K562 treated with DMSO at 1 percent for 24 hours (cell line): ENCODE results near the gene KCNG1. TPM values are rescaled to one million over a fixed set of nuclear protein-coding genes. Genes with fewer than 3 reads are reported as not detected.

ENCODE experiments used
- total RNA-seq: library from RNA; unstranded; fragments of 300-600 nt; gene quantifications from 2 replicates; pipeline ENCODE4 v1.2.3, GENCODE V29; 2022; ENCODE audit warnings: low read depth; ENCODE audit not compliant: insufficient read depth

KCNG1 gene
- 24.1 and 28.8 TPM in 2 replicates for total RNA-seq

DNA sequence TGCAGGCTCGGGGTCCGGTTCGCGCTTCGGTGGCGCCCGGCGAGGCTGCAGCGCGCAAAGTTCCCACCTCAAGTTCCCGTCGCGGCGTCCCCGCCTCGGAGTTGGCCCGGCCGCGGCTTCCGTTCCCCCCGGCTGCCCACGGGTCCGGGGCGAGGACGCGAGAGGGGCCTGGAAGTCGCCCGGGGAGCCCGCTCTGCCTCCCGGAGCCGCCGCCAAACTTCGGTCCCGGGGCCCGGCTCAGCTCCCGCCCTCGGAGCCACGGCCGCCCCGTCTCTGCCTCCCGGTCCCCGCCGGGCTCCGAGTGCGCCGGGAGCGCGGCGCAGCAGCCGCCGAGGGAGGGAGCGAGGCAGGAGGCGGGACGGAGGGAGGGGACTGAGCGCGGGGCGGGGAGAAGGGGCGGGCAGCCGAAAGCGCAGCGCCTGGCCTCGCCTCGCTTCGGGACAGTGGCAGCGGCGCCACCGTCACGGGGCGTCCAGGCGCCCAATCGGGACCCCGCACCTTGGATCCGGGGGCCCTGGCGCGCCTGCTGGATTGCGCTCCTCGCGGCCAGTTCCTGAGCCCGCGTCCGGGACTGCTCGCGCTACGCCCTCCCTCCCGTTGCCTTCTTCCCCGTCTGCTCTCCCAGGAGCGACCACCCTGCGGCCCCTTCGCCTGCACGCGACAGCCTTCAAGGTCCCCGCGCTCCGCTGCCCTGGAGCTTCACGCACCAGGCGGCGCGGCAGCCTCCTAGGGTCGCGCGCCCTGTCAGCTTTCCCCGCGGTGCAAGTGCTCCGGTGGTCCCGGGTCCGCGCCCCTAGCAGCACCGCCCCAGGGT, at the start of gene KCNG1:
TSS of gene KCNG1 (minus strand) at position 305 of the 814 bp plus-strand sequence. CDS start 12,769 bp downstream, outside the sequence.

GRCh38 chr20:50958615-50959542, 64.0 kb downstream of the KCNG1 start, which contains the start of gene MOCS3:
Gene MOCS3, plus strand, starts transcription at chr20:50958818. Its CDS starts 25 bp downstream, at chr20:50958843.

GRCh38 chr20:50957798-50958614, 64.9 kb downstream of the KCNG1 start, which contains the start of gene DPM1:
Gene DPM1, minus strand, starts transcription at chr20:50958532. Its CDS starts 9 bp downstream, at chr20:50958523.

Other genes starting within 250 kb of the KCNG1 start
- 0.81 and 2.2 TPM in 2 replicates for gene BCAS4, start 228.0 kb downstream of the KCNG1 start, total RNA-seq
- 27.9 and 34.1 TPM in 2 replicates for gene ADNP, start 91.7 kb downstream of the KCNG1 start, total RNA-seq
- gene DPM1, start 64.6 kb downstream of the KCNG1 start, total RNA-seq: 40.7 and 49.4 TPM in 2 replicates
- 6.0 and 6.9 TPM in 2 replicates for gene MOCS3, start 64.3 kb downstream of the KCNG1 start, total RNA-seq